Endodermal cell (in vitro differentiated cells): Measurements from ENCODE around the gene KISS1. TPM values are rescaled to one million over a fixed set of nuclear protein-coding genes. Genes with fewer than 3 reads are reported as not detected.

Experiments
- DNase-seq: peaks from one replicate; pipeline ENCODE4 v3.0.0-alpha.2; 2017
- H3K27ac ChIP-seq: 2 replicates; pipeline ENCODE4 v1.5.1; 2013; ENCODE audit warnings: mild to moderate bottlenecking, low read depth, low read length, moderate library complexity
- H3K27me3 ChIP-seq: 2 replicates; pipeline ENCODE4 v1.6.1; 2013; ENCODE audit warnings: mild to moderate bottlenecking, low read length, moderate library complexity; ENCODE audit not compliant: insufficient read depth, control insufficient read depth, poor library complexity, severe bottlenecking
- H3K36me3 ChIP-seq: 2 replicates; pipeline ENCODE4 v1.7.0; 2013; ENCODE audit warnings: mild to moderate bottlenecking, low read length, moderate library complexity; ENCODE audit not compliant: control insufficient read depth, insufficient read depth
- H3K4me1 ChIP-seq: one replicate; pipeline ENCODE4 v1.7.0; 2013; ENCODE audit warnings: low read length; ENCODE audit not compliant: control insufficient read depth, insufficient read depth
- H3K4me3 ChIP-seq: 2 replicates; pipeline ENCODE4 v1.5.1; 2013; ENCODE audit warnings: mild to moderate bottlenecking, low read length, moderate library complexity
- H3K9ac ChIP-seq: 2 replicates; pipeline ENCODE4 v1.6.1; 2013; ENCODE audit warnings: mild to moderate bottlenecking, low read length, moderate library complexity; ENCODE audit not compliant: poor library complexity, severe bottlenecking; ENCODE audit errors: extremely low read depth
- H3K9me3 ChIP-seq: 2 replicates; pipeline ENCODE4 v1.6.1; 2013; ENCODE audit warnings: mild to moderate bottlenecking, low read length, moderate library complexity; ENCODE audit not compliant: control insufficient read depth
- H3K27ac Mint-ChIP-seq: 2 replicates; pipeline ENCODE4 v1.8.0; 2020; ENCODE audit warnings: mixed read lengths
- H3K27me3 Mint-ChIP-seq: 2 replicates; pipeline ENCODE4 v1.8.0; 2021; ENCODE audit warnings: mild to moderate bottlenecking, mixed read lengths; ENCODE audit not compliant: insufficient read depth
- H3K36me3 Mint-ChIP-seq: 2 replicates; pipeline ENCODE4 v1.8.0; 2020; ENCODE audit warnings: low read depth, mixed read lengths
- H3K4me1 Mint-ChIP-seq: 2 replicates; pipeline ENCODE4 v1.8.0; 2020; ENCODE audit warnings: mixed read lengths
- H3K4me3 Mint-ChIP-seq: 2 replicates; pipeline ENCODE4 v1.8.0; 2020; ENCODE audit warnings: mild to moderate bottlenecking, moderate library complexity, mixed read lengths
- H3K9me3 Mint-ChIP-seq: 2 replicates; pipeline ENCODE4 v1.8.0; 2020; ENCODE audit warnings: mild to moderate bottlenecking, mixed read lengths
- CTCF ChIP-seq: fragments of 200-600 bp; sonication (generic); conservative IDR thresholded peaks from 2 replicates; pipeline ENCODE4 v1.5.0; 2021; ENCODE audit warnings: antibody characterized with exemption, mild to moderate bottlenecking
- WGBS, 2 experiments: methylation state at CpG; one replicate each; pipeline versions ENCODE4 v1.1.5 to v1.1.7; 2013; ENCODE audit warnings: missing lambda C conversion rate in 2 of 2, mixed read lengths in 1 of 2; ENCODE audit not compliant: insufficient coverage in 1 of 2, insufficient read length in 1 of 2; 5-methylcytosine and 5-hydroxymethylcytosine counted together
- total RNA-seq, 2 donors: library from RNA; stranded (reverse); fragmentation: NEBNext Ultra II Directional in 1 of 2; extraction: Animal tissue kit (Norgen Biotek cat#: 25700) in 1 of 2; gene quantifications; 2 replicates in 1 of 2; 3 replicates in 1 of 2; pipeline ENCODE4 v1.2.1, GENCODE V29; 2021

Gene KISS1
- total RNA-seq, 2 donors from 2014 or later: not detected

- Histone ChIP-seq H3K27ac (no peak overlapping the region), H3K4me3 (no peak overlapping the region), H3K36me3 (no peaks in the 10 kb centered on the region), H3K9ac (no peak overlapping the region), H3K27me3 (peaks cover 16% of the 10 kb centered on the region), H3K4me1 (no peaks in the 10 kb centered on the region), H3K9me3 (no peaks in the 10 kb centered on the region)
- DNase-seq: no peak
- peaks cover 2% of the 10 kb centered on the region for H3K4me1 Mint-ChIP-seq
- H3K4me3 Mint-ChIP-seq: no peak overlapping the region
- no peak for TF ChIP-seq CTCF
- H3K27ac Mint-ChIP-seq: no peak overlapping the region
- peaks cover 11% of the 10 kb centered on the region for H3K27me3 Mint-ChIP-seq
- no peaks in the 10 kb centered on the region for H3K36me3 Mint-ChIP-seq
- no peaks in the 10 kb centered on the region for H3K9me3 Mint-ChIP-seq
Observed at GRCh38 chr1:204205486-204205885, 9.2 kb upstream of the KISS1 start.

GRCh38 chr1:204204944-204205343, 8.7 kb upstream of the KISS1 start:
- Mint-ChIP-seq H3K27ac (no peak overlapping the region), H3K9me3 (no peaks in the 10 kb centered on the region), H3K4me3 (no peak overlapping the region), H3K36me3 (no peaks in the 10 kb centered on the region), H3K27me3 (peaks cover 11% of the 10 kb centered on the region), H3K4me1 (peaks cover 2% of the 10 kb centered on the region)
- 100% methylated on average over 1 of the region's 2 CpGs; no CpG with 5 or more reads in 1 of the 2 experiments for WGBS, 2 experiments
- DNase-seq: no peak
- Histone ChIP-seq H3K9ac (no peak overlapping the region), H3K9me3 (no peaks in the 10 kb centered on the region), H3K4me3 (no peak overlapping the region), H3K36me3 (no peaks in the 10 kb centered on the region), H3K27me3 (peaks cover 16% of the 10 kb centered on the region), H3K4me1 (no peaks in the 10 kb centered on the region), H3K27ac (no peak overlapping the region)
- TF ChIP-seq CTCF: no peak

- H3K4me3 ChIP-seq: no peak overlapping the region
- WGBS, 2 experiments: 87 to 96% methylated on average over 3 to 5 of the region's 5 CpGs
- no peaks in the 10 kb centered on the region for H3K36me3 ChIP-seq
- Mint-ChIP-seq H3K4me3 (no peak overlapping the region), H3K27me3 (peaks cover 11% of the 10 kb centered on the region), H3K4me1 (peaks cover 8% of the 10 kb centered on the region), H3K27ac (no peak overlapping the region), H3K9me3 (no peaks in the 10 kb centered on the region), H3K36me3 (no peaks in the 10 kb centered on the region)
- H3K27me3 ChIP-seq: peaks cover 16% of the 10 kb centered on the region
- DNase-seq: no peak
- no peaks in the 10 kb centered on the region for H3K9me3 ChIP-seq
- H3K27ac ChIP-seq: no peak overlapping the region
- H3K4me1 ChIP-seq: no peaks in the 10 kb centered on the region
- TF ChIP-seq CTCF: no peak
- no peak overlapping the region for H3K9ac ChIP-seq
Observed at GRCh38 chr1:204203206-204203767, 7.0 kb upstream of the KISS1 start.
